ENCODE measurements around the gene FAM107B.
"Not testable (repeated sequence)": the region's sequence is repeated elsewhere in the genome, so short reads cannot be mapped to it uniquely, and the experiment has no call there.

GRCh38 chr10:14709344-14709743 is 65.4 kb downstream of the FAM107B start:
- not testable (repeated sequence) for TF ChIP-seq CTCF, EP300, POLR2A, POLR2AphosphoS5 (IDR thresholded peaks at IDR 0.05)

All from suprapubic skin (tissue), 4 donors.